Suppressor macrophage treated with lipopolysaccharide for 1 hour (primary cell): ENCODE results near the gene CDK18.

ENCODE experiments used
- DNase-seq, 3 donors: peaks; one replicate each; pipeline ENCODE4 v3.0.0-alpha.2; 2020 to 2022

CDK18 gene

DNA sequence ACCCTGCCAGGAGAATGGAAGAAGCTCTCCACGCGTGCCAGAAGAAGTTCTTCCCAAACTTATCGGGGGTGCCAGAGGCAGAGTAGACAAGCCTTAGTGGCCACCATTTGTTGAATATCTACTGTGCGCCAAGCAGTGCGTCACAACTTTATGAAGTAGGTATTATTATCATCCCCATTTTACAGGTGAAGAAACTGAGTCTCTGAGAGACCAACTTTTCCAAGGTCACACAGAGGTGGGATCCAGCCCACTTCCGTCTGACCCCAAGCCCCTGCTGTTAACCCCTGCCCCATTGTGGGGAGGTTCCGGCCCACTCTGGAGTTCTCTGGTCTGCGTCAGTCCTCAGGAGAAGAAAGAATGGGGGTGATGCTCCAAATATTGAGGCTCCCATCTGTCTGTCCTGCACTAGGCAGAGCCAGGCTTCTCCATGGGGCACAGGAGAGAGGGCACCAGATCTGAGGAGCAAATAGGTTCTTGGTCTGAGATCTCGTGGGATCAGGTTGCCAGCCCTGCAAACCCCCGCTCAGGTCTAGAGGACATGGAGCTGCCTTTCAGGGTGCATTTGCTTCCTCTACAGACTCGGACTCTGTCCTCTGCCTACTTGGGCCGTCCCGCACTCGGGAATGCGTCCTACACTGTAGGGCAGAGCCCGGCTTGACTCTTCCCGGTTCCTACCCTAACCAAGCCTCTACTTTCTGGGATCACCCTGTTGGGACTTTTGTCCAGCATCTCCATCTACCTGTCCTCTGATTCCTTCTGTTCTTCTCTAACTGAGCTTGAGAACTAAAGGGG lies 2.1 kb downstream of the CDK18 start:
- no peak for DNase-seq

DNA sequence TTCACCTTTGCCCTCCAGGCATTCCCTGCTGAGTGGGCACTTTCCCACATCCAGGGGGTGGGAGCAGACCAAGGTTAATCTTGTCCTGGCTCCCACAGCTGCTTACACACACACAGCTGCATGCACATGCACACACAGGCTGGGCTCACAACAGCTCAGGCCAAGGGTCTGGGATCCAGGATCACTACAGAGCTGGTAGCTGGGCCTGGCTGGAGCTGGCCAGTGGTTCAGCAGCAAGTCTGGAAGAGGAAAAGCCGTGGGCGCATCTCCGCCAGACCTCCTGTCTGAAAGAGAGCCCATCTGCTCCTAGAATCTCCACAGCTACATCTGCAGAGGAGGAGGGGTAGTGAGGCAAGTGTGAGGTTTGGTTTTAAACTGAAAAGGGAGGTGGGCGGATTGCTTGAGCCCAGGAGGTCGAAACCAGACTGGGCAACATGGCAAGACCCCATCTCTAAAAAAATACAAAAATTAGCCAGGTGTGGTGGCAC lies 3.8 kb downstream of the CDK18 start:
- no peak for DNase-seq

- no peak for DNase-seq
Measured at GRCh38 chr1:205510308-205510950, 6.0 kb downstream of the CDK18 start.

- DNase-seq = no peak
Measured at GRCh38 chr1:205510951-205511330, 6.5 kb downstream of the CDK18 start.

- peak; percentile 92 to 93 (median 92) for DNase-seq
Measured at GRCh38 chr1:205512059-205513045, 7.9 kb downstream of the CDK18 start.

GRCh38 chr1:205513774-205514173 lies 9.3 kb downstream of the CDK18 start:
- no peak for DNase-seq

DNA sequence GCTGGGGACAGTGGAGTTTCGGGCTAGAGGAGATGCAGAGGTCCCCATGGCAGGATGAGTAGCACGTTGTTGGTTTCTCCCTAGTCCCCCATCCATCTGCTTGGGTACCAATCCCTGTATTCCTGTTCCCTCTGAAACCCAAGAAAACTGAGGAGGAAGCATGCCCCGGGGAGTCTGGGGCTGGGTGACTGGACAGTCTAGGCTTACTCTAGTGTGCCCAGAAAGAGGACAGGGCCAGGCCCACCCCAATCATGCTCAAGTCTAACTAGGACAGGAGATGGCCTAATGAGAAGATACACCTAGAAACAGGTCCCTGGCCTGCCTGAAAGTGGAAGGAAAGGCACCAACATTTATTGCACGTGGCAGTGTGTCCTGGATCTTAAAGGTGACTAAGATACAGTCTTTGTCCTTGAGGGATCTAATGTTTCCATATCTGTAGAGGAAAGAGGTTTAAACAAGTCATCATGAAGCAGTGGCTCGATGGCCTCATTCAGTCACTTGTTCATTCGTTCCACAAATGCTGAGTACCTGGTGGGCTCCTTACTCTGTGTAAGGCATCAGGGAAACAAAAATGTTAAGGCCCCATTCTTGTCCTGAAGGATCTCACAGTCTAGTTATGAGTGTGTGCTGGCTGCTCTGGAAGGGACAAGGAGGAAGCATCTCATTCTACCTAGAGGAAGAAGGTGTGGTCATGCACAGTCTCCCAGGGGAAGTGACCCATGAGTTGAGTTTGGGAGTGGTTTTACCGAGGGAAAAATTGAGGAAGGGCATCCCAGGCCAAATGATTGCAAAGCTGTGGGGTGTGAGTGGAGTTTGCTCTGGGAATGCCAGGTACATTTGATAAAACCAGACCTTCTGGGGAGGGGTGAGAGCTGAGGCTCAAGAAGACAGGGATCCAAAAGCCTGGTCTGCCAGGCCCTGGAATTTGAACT lies 10.0 kb downstream of the CDK18 start:
- peak; percentile 20 to 27 (median 21) for DNase-seq

DNA sequence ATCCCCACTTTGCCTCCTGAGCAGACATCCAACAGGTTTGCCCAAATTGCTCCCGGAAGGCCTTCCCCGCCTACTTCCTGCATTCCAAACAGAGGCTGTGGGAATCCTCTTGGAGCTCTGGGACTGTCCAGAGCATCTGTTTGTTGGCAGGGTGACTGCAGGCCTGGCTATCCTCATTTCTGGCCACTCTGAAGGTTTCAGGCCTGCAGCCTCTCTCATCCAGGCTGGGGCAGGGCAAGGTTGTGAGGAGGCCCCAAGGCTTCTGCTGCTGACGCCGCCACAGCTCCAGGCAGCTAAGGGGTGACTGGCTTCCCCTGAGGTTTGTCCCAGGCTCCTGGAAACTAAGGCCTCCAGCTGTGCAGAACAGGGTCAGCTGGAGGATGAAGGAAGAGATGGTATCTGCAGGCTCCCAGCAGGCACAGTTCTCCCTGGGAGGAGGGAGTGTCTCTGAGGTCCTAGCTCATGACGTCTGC lies 11.3 kb downstream of the CDK18 start:
- no peak for DNase-seq

GRCh38 chr1:205516362-205516761 lies 11.9 kb downstream of the CDK18 start:
- no peak for DNase-seq

DNA sequence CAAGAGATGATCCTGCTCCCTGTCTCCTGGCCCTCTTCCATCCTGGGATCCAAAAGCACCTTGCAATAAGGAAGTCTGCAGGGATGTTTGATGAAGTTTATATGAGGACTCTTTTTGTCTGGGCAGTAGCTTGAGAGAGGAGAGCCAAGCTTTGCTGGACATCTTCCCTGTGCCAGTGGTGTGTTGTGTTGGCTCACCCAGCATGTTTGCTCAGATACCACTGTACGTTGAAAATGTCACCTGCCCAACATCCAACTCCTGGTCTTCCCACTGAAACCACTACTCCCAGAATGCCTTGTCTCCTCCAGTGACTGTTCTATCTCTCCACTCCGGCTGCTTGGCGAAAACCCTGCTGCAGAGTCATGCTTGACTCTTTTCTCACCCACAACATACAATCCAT lies 12.8 kb downstream of the CDK18 start:
- DNase-seq = no peak

DNA sequence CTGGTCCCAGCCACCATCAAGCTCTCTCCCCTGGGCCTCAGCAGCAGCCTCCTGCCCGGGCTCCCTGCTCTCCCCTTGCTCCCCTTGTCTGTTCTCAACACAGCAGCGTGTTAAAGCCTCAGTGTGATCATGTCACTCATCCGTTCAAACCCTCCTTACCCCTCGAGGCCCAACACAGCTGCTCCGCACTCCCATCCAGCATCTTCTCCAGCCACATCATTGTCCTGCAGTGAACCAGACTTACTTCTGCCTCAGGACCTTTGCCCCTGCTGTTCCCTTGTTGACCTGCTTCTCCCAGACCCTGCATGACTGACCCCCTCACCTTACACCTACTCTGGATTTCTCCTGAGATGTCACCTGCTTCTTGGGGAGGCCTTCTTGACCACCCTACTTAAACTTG lies 13.3 kb downstream of the CDK18 start:
- no peak for DNase-seq

- no peak for DNase-seq
Measured at GRCh38 chr1:205518661-205519540, 14.4 kb downstream of the CDK18 start.

DNA sequence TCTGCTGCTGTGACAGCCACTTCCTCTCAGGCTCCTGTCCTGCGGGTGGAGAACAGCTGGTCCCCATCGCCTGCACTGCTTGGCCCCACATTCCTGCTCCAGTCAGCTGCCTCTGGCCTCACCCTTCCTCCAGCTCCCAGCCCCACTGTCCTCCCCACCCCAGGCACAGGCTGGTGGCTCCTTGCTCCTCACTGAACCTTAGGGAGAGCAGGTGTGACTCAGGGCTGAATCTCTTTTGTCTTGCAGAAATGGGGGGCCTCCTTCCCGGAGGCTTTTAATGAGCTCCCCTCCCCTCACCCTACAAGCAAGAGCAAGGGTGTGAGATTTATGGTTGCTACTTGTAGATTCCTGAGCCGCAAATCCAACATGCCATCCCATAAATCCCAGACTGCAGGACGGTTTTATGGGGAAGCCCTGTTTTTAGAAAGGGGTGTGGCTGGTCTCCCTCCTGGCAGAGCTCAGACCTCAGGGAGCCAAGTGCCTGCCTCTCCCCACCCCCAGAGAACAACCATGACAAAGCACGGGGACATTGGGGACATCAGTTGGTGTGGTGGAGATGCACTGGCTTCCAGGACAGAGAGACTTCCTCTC lies 15.2 kb downstream of the CDK18 start:
- no peak for DNase-seq

DNA sequence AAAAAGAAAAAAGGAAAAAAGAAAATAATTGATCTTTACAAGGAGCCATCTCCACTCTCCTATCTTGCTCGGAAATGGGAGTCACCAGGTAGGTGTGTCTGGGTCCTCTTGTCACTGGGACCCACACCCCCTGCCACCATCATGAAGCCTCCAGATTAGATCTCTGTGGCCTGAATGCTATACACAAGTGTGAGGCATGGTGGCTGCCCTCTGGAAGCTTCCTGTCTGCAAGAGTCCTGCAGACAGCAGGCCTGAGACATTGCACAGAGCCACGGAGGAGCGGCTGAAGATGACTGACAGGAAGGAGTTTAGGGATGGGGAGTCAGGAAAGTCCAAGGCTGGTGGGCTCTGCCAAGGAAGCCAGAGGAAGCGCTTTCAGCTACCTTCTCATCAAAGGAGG lies 16.2 kb downstream of the CDK18 start:
- no peak for DNase-seq

GRCh38 chr1:205521686-205522085 lies 17.2 kb downstream of the CDK18 start:
- DNase-seq = no peak

GRCh38 chr1:205522692-205523091 lies 18.2 kb downstream of the CDK18 start:
- no peak for DNase-seq

GRCh38 chr1:205523261-205523890 lies 18.9 kb downstream of the CDK18 start:
- no peak for DNase-seq

- DNase-seq = peak; percentile 80 to 90 (median 89)
Measured at GRCh38 chr1:205523891-205524793, 19.7 kb downstream of the CDK18 start.

DNA sequence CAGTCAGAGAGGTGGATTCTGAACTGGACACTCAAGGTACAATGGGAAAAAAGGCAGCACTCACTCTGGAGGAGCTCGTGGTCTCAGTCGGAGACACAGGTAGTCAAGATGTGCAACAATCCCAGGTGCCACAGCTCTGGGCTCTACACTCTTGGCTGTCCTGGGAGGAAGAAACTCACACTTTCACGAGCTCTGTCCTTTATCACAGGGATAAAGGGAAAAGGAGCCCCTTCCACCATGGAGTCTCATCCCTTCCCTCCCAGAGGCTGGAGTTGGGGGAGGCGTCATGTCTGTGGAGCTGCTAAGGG lies 20.3 kb downstream of the CDK18 start:
- no peak for DNase-seq
